Fibroblast of lung (primary cell): ENCODE data around the gene NMUR1.

ENCODE experiments used
- CTCF ChIP-seq, 2 donors: IDR thresholded peaks in 1 of 2; conservative IDR thresholded peaks in 1 of 2; 1 replicate in 1 of 2; 2 replicates in 1 of 2; pipeline ENCODE4 v1.5.1; 2011 to 2012; ENCODE audit warnings: low read length in 2 of 2, control low read depth in 1 of 2, inconsistent platforms in 1 of 2, low read depth in 1 of 2, mild to moderate bottlenecking in 1 of 2
- EZH2 ChIP-seq: IDR thresholded peaks from 2 replicates; pipeline ENCODE4 v1.5.1; 2012; ENCODE audit warnings: low read length, control low read depth, mild to moderate bottlenecking; ENCODE audit errors: missing control alignments

GRCh38 chr2:231546014-231546715, 15.9 kb upstream of the NMUR1 start:
- no peak for TF ChIP-seq CTCF (conservative IDR thresholded peaks at IDR 0.05 in 1 of 2, IDR thresholded peaks at IDR 0.05 in 1 of 2; ENCODE audit: low read depth in 1 of 2, low read length in 2 of 2)
- TF ChIP-seq EZH2, result no peak
